ENCODE data around the gene ENTPD8.
A peak's percentile ranks its signal among the peaks of the same experiment; 100 is the strongest.
"Not testable (repeated sequence)": the region's sequence is repeated elsewhere in the genome, so short reads cannot be mapped to it uniquely, and the experiment has no call there.

The ENTPD8 gene

GRCh38 chr9:137411645-137412380 is 29.3 kb downstream of the ENTPD8 start:
- peak; percentile 44 to 61 for DNase-seq (ENCODE audit: low read depth in 2 of 2)

- no peak for DNase-seq (ENCODE audit: low read depth in 2 of 2)
Measured at GRCh38 chr9:137411260-137411644, 29.9 kb downstream of the ENTPD8 start.

- no peak for DNase-seq (ENCODE audit: low read depth in 2 of 2)
Measured at GRCh38 chr9:137410891-137411249, 30.3 kb downstream of the ENTPD8 start.

- not testable (repeated sequence) for DNase-seq (ENCODE audit: low read depth in 2 of 2)
Measured at GRCh38 chr9:137410236-137410890, 30.8 kb downstream of the ENTPD8 start.

- no peak for DNase-seq (ENCODE audit: low read depth in 2 of 2)
Measured at GRCh38 chr9:137409515-137409914, 31.6 kb downstream of the ENTPD8 start.

GRCh38 chr9:137408651-137409405 is 32.3 kb downstream of the ENTPD8 start:
- no peak for DNase-seq (ENCODE audit: low read depth in 2 of 2)

- DNase-seq (ENCODE audit: low read depth in 2 of 2) = no peak
Measured at GRCh38 chr9:137407590-137408300, 33.4 kb downstream of the ENTPD8 start.

GRCh38 chr9:137406876-137407589 is 34.1 kb downstream of the ENTPD8 start:
- DNase-seq (ENCODE audit: low read depth in 2 of 2) = peak; percentile 52 to 56

GRCh38 chr9:137406085-137406760 is 34.9 kb downstream of the ENTPD8 start:
- DNase-seq (ENCODE audit: low read depth in 2 of 2) = no peak

GRCh38 chr9:137405677-137406081 is 35.5 kb downstream of the ENTPD8 start:
- no peak for DNase-seq (ENCODE audit: low read depth in 2 of 2)

GRCh38 chr9:137404961-137405567 is 36.1 kb downstream of the ENTPD8 start:
- DNase-seq (ENCODE audit: low read depth in 2 of 2) = no peak

- DNase-seq (ENCODE audit: low read depth in 2 of 2) = no peak
Measured at GRCh38 chr9:137403269-137403668, 37.9 kb downstream of the ENTPD8 start.

- DNase-seq (ENCODE audit: low read depth in 2 of 2) = no peak
Measured at GRCh38 chr9:137402746-137403145, 38.4 kb downstream of the ENTPD8 start.

GRCh38 chr9:137398561-137399468 is 42.3 kb downstream of the ENTPD8 start:
- no peak for DNase-seq (ENCODE audit: low read depth in 2 of 2)

GRCh38 chr9:137397675-137398423 is 43.3 kb downstream of the ENTPD8 start:
- DNase-seq (ENCODE audit: low read depth in 2 of 2) = peak in 1 of 2 donors; percentile 32

GRCh38 chr9:137396634-137397367 is 44.4 kb downstream of the ENTPD8 start:
- DNase-seq (ENCODE audit: low read depth in 2 of 2) = no peak

- DNase-seq (ENCODE audit: low read depth in 2 of 2) = no peak
Measured at GRCh38 chr9:137396227-137396626, 44.9 kb downstream of the ENTPD8 start.

GRCh38 chr9:137395666-137396010 is 45.5 kb downstream of the ENTPD8 start:
- DNase-seq (ENCODE audit: low read depth in 2 of 2) = no peak

Measured in stimulated activated CD8-positive, alpha-beta memory T cell treated with anti-CD3 and anti-CD28 coated beads, Interleukin-15, amount 100 ng/mL, for 48 hours (primary cell).